Neural crest cell (in vitro differentiated cells): ENCODE results near the gene SPRYD3. TPM values are rescaled to one million over a fixed set of nuclear protein-coding genes. Genes with fewer than 3 reads are reported as not detected.

Experiments
- DNase-seq: peaks from one replicate; pipeline ENCODE4 v3.0.0; 2021; ENCODE audit warnings: low read depth, mixed read lengths, low spot score
- H3K27ac Mint-ChIP-seq: one replicate; pipeline ENCODE4 v1.8.0; 2021; ENCODE audit warnings: mild to moderate bottlenecking, mixed read lengths; ENCODE audit not compliant: unreplicated experiment
- H3K27me3 Mint-ChIP-seq: 2 replicates; pipeline ENCODE4 v1.8.0; 2021; ENCODE audit warnings: low read depth, mild to moderate bottlenecking, mixed read lengths
- H3K36me3 Mint-ChIP-seq: 2 replicates; pipeline ENCODE4 v1.8.0; 2021; ENCODE audit warnings: low read depth, mild to moderate bottlenecking, mixed read lengths
- H3K4me1 Mint-ChIP-seq: 2 replicates; pipeline ENCODE4 v1.8.0; 2021; ENCODE audit warnings: mixed read lengths
- H3K4me3 Mint-ChIP-seq: one replicate; pipeline ENCODE4 v1.8.0; 2021; ENCODE audit warnings: mild to moderate bottlenecking, mixed read lengths
- H3K9me3 Mint-ChIP-seq: 2 replicates; pipeline ENCODE4 v1.8.0; 2021; ENCODE audit warnings: mixed read lengths
- CTCF ChIP-seq: fragments of 200-600 bp; sonication (generic); conservative IDR thresholded peaks from 2 replicates; pipeline ENCODE4 v1.5.0; 2021; ENCODE audit warnings: antibody characterized with exemption, mild to moderate bottlenecking
- total RNA-seq: library from RNA; stranded (reverse); gene quantifications from 2 replicates; pipeline ENCODE4 v1.2.1, GENCODE V29; 2021

SPRYD3 gene
- total RNA-seq, 1 donor from 2014 or later: 11.2 TPM

DNA sequence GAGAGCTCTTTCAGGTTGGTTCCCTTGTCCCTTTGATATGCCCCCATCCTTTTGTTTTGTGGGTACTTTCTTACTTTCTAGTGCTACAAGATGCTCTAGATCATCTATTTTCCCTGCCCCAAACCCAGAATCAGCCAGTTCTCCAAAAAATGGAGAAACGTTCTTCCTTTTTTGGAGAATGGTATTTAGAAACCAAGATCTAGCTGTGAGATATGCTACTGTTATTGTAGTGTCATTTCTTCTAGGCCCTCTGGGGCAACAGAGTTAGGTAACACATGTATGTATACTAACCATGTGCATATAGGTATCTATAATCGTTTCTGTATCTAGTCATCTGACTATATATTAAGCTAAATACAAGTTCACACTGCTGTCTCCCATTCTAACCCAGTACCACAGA is 11.4 kb upstream of the SPRYD3 start:
- Mint-ChIP-seq H3K4me3 (no peak overlapping the region), H3K4me1 (no peaks in the 10 kb centered on the region), H3K9me3 (no peaks in the 10 kb centered on the region), H3K27me3 (peaks cover 57% of the 10 kb centered on the region), H3K36me3 (no peaks in the 10 kb centered on the region), H3K27ac (no peak overlapping the region)
- no peak for DNase-seq
- TF ChIP-seq CTCF: no peak

GRCh38 chr12:53090105-53090504 is 10.9 kb upstream of the SPRYD3 start:
- H3K9me3 Mint-ChIP-seq: no peaks in the 10 kb centered on the region
- H3K27me3 Mint-ChIP-seq: peaks cover 53% of the 10 kb centered on the region
- H3K4me1 Mint-ChIP-seq: no peaks in the 10 kb centered on the region
- DNase-seq: no peak
- no peak overlapping the region for H3K27ac Mint-ChIP-seq
- H3K36me3 Mint-ChIP-seq: no peaks in the 10 kb centered on the region
- no peak for TF ChIP-seq CTCF
- no peak overlapping the region for H3K4me3 Mint-ChIP-seq

- Mint-ChIP-seq H3K36me3 (no peaks in the 10 kb centered on the region), H3K27ac (no peak overlapping the region), H3K27me3 (peaks cover 33% of the 10 kb centered on the region), H3K9me3 (peaks cover 2% of the 10 kb centered on the region), H3K4me1 (no peaks in the 10 kb centered on the region), H3K4me3 (no peak overlapping the region)
- no peak for TF ChIP-seq CTCF
- DNase-seq: no peak
Observed at GRCh38 chr12:53086361-53086760, 7.2 kb upstream of the SPRYD3 start.

- Mint-ChIP-seq H3K9me3 (peaks cover 2% of the 10 kb centered on the region), H3K27ac (no peak overlapping the region), H3K4me1 (peaks cover 24% of the 10 kb centered on the region), H3K4me3 (no peak overlapping the region), H3K27me3 (peaks cover 12% of the 10 kb centered on the region), H3K36me3 (no peaks in the 10 kb centered on the region)
- no peak for DNase-seq
- TF ChIP-seq CTCF: no peak
Observed at GRCh38 chr12:53082637-53083175, 3.5 kb upstream of the SPRYD3 start.

DNA sequence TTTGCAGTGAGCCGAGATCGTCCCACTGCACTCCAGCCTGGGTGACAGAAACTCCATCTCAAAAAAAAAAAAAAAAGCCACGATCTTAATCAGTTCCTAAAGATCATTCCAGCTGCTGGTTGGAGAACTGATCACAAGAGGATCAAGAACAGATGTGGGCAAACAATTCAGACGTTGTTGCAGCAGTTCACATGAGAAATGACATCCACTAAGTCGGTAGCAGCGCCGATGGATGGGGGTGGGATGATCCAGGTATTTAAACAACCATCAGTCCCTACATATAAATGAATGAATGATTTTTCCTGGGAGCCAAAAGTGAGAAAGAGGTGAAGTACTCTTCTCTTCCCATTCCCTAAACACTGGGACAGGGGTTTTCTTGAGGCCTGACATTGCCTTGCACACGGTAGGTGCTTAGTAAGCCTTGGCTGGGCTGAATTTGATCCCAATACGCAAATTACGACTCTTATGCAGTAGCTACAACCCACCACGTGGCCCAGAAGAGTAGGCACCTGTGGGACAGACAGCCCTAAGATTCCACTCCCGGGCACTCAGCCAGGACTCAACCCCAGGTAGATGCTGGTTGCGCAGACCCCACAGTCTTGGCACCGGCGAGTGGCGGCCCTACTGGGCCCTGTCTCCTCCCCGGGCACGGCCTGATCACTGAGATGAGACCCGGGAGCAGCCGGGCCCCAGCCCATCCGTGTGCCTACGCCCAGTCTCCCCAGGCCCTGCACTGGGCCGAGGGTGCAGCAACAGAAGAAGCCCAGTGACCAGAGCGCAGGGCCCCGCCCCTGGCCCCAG is 565 bp downstream of the SPRYD3 start:
- peaks cover 12% of the 10 kb centered on the region for H3K36me3 Mint-ChIP-seq
- no peak for DNase-seq
- peaks cover 39% of the 10 kb centered on the region for H3K4me1 Mint-ChIP-seq
- H3K27me3 Mint-ChIP-seq: peaks cover 3% of the 10 kb centered on the region
- TF ChIP-seq CTCF: peak; percentile 23
- peak overlapping the region; percentile 87 for H3K4me3 Mint-ChIP-seq
- H3K27ac Mint-ChIP-seq: peak overlapping the region; percentile 63
- H3K9me3 Mint-ChIP-seq: peaks cover 2% of the 10 kb centered on the region
